Testis (tissue), 3 donors: Measurements from ENCODE around the gene CCT5. TPM values are rescaled to one million over a fixed set of nuclear protein-coding genes. Genes with fewer than 3 reads are reported as not detected.

ENCODE experiments used
- DNase-seq: peaks from one replicate; pipeline ENCODE4 v3.0.0-alpha.2; 2019
- H3K27ac ChIP-seq, 2 donors: fragments of 200-600 bp; sonication (generic); one replicate each; pipeline ENCODE4 v1.5.1; 2019
- H3K27me3 ChIP-seq: fragments of 200-600 bp; sonication (generic); one replicate; pipeline ENCODE4 v1.5.1; 2019
- H3K36me3 ChIP-seq: fragments of 200-600 bp; sonication (generic); one replicate; pipeline ENCODE4 v1.5.1; 2017; ENCODE audit warnings: low read depth; ENCODE audit errors: missing control alignments
- H3K4me1 ChIP-seq: fragments of 200-600 bp; sonication (generic); one replicate; pipeline ENCODE4 v1.5.1; 2019
- H3K4me3 ChIP-seq, 2 donors: fragments of 200-600 bp; sonication (generic); one replicate each; pipeline ENCODE4 v1.5.1; 2017 to 2019
- H3K9me3 ChIP-seq: fragments of 200-600 bp; sonication (generic); one replicate; pipeline ENCODE4 v1.5.1; 2017
- CTCF ChIP-seq, 3 experiments: fragments of 450-650 bp in 2 of 3; fragments of 200-600 bp in 1 of 3; sonication (generic) in 1 of 3; IDR thresholded peaks; one replicate each; pipeline ENCODE4 v1.5.1; 2016 to 2019; ENCODE audit warnings: antibody characterized with exemption in 3 of 3, mild to moderate bottlenecking in 2 of 3, moderate library complexity in 1 of 3
- POLR2A ChIP-seq: fragments of 450-650 bp; IDR thresholded peaks from one replicate; pipeline ENCODE4 v1.6.1; 2017; ENCODE audit warnings: antibody characterized with exemption, mild to moderate bottlenecking, moderate library complexity
- WGBS, 2 donors: methylation state at CpG; one replicate each; pipeline ENCODE4 v1.1.5; 2018; 5-methylcytosine and 5-hydroxymethylcytosine counted together
- intact Hi-C: fragments of 100-400 bp; cut with DNase I; formaldehyde crosslinking; loops from one replicate; pipeline ENCODE4 v1.15.1; 2023; ENCODE audit warnings: low total_unique reads
- polyA plus RNA-seq: library from polyadenylated mRNA; stranded (reverse); fragments of 350-450 nt; fragmentation: Illumina TruSeq; extraction: RNeasy Lipid Tissue Mini Kit (QIAGEN cat#74804); gene quantifications from one replicate; pipeline ENCODE4 v1.2.3, GENCODE V29; 2014; ENCODE audit warnings: low read depth, low replicate concordance; ENCODE audit not compliant: insufficient read depth
- total RNA-seq, 2 donors: library from RNA; depleted of rRNA; stranded (reverse); fragments of >200 nt; gene quantifications; one replicate each; pipeline ENCODE4 v1.2.3, GENCODE V29; 2016

CCT5 gene
- total and polyA plus RNA-seq, 3 donors from 2014 or later = 155 to 299 (median 189) TPM

- TF ChIP-seq CTCF (IDR thresholded peaks at IDR 0.05) = no peak
- TF ChIP-seq POLR2A = no peak
- Histone ChIP-seq H3K36me3 (no peaks in the 10 kb centered on the region), H3K4me3 (no peak overlapping the region), H3K27ac (no peak overlapping the region), H3K9me3 (no peaks in the 10 kb centered on the region), H3K4me1 (no peaks in the 10 kb centered on the region), H3K27me3 (no peaks in the 10 kb centered on the region)
- intact Hi-C loops = no loop called here
- DNase-seq = no peak
- 79 to 82% methylated on average over 5 of the region's 5 CpGs for WGBS, 2 donors
Observed at GRCh38 chr5:10213316-10213715, 36.8 kb upstream of the CCT5 start.

GRCh38 chr5:10214041-10214440, 36.0 kb upstream of the CCT5 start:
- Histone ChIP-seq H3K4me3 (no peak overlapping the region), H3K36me3 (no peaks in the 10 kb centered on the region), H3K27ac (no peak overlapping the region), H3K4me1 (no peaks in the 10 kb centered on the region), H3K27me3 (no peaks in the 10 kb centered on the region), H3K9me3 (no peaks in the 10 kb centered on the region)
- no peak for DNase-seq
- intact Hi-C loops = no loop called here
- TF ChIP-seq POLR2A (no peak), CTCF (IDR thresholded peaks at IDR 0.05) (no peak)
- WGBS, 2 donors = 88 to 94% methylated on average over 2 of the region's 2 CpGs

GRCh38 chr5:10215366-10215765, 34.7 kb upstream of the CCT5 start:
- 72 to 83% methylated on average over 5 of the region's 5 CpGs for whole genome bisulfite sequencing, 2 donors
- no peak for DNase-seq
- H3K4me1 ChIP-seq = no peaks in the 10 kb centered on the region
- no peaks in the 10 kb centered on the region for H3K9me3 ChIP-seq
- no peak overlapping the region for H3K27ac ChIP-seq
- no peak for TF ChIP-seq POLR2A
- no peaks in the 10 kb centered on the region for H3K36me3 ChIP-seq
- no peak overlapping the region for H3K4me3 ChIP-seq
- H3K27me3 ChIP-seq = no peaks in the 10 kb centered on the region
- intact Hi-C loops = no loop called here

GRCh38 chr5:10216107-10216506, 34.0 kb upstream of the CCT5 start:
- no peaks in the 10 kb centered on the region for H3K4me1 ChIP-seq
- WGBS, 2 donors = 75 to 83% methylated on average over 5 of the region's 5 CpGs
- no peaks in the 10 kb centered on the region for H3K27me3 ChIP-seq
- intact Hi-C loops = no loop called here
- no peak overlapping the region for H3K4me3 ChIP-seq
- no peaks in the 10 kb centered on the region for H3K36me3 ChIP-seq
- no peak for TF ChIP-seq CTCF (IDR thresholded peaks at IDR 0.05)
- no peak for TF ChIP-seq POLR2A
- H3K9me3 ChIP-seq = no peaks in the 10 kb centered on the region
- no peak for DNase-seq
- H3K27ac ChIP-seq = no peak overlapping the region

GRCh38 chr5:10218658-10219057, 31.4 kb upstream of the CCT5 start:
- Histone ChIP-seq H3K27me3 (no peaks in the 10 kb centered on the region), H3K4me3 (no peak overlapping the region), H3K36me3 (no peaks in the 10 kb centered on the region), H3K27ac (no peak overlapping the region), H3K4me1 (no peaks in the 10 kb centered on the region), H3K9me3 (no peaks in the 10 kb centered on the region)
- 91% methylated on average over 8 of the region's 8 CpGs for WGBS, 2 donors
- no peak for TF ChIP-seq CTCF (IDR thresholded peaks at IDR 0.05)
- no peak for TF ChIP-seq POLR2A
- no peak for DNase-seq
- intact Hi-C loops = no loop called here
